Fibroblast of skin of right biceps (primary cell): ENCODE measurements around the gene CYP4X1.
"Not testable (repeated sequence)": the region's sequence is repeated elsewhere in the genome, so short reads cannot be mapped to it uniquely, and the experiment has no call there.

Source experiments
- DNase-seq: peaks from one replicate; pipeline ENCODE4 v3.0.0-alpha.2; 2013

The CYP4X1 gene, protein sequence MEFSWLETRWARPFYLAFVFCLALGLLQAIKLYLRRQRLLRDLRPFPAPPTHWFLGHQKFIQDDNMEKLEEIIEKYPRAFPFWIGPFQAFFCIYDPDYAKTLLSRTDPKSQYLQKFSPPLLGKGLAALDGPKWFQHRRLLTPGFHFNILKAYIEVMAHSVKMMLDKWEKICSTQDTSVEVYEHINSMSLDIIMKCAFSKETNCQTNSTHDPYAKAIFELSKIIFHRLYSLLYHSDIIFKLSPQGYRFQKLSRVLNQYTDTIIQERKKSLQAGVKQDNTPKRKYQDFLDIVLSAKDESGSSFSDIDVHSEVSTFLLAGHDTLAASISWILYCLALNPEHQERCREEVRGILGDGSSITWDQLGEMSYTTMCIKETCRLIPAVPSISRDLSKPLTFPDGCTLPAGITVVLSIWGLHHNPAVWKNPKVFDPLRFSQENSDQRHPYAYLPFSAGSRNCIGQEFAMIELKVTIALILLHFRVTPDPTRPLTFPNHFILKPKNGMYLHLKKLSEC

DNA sequence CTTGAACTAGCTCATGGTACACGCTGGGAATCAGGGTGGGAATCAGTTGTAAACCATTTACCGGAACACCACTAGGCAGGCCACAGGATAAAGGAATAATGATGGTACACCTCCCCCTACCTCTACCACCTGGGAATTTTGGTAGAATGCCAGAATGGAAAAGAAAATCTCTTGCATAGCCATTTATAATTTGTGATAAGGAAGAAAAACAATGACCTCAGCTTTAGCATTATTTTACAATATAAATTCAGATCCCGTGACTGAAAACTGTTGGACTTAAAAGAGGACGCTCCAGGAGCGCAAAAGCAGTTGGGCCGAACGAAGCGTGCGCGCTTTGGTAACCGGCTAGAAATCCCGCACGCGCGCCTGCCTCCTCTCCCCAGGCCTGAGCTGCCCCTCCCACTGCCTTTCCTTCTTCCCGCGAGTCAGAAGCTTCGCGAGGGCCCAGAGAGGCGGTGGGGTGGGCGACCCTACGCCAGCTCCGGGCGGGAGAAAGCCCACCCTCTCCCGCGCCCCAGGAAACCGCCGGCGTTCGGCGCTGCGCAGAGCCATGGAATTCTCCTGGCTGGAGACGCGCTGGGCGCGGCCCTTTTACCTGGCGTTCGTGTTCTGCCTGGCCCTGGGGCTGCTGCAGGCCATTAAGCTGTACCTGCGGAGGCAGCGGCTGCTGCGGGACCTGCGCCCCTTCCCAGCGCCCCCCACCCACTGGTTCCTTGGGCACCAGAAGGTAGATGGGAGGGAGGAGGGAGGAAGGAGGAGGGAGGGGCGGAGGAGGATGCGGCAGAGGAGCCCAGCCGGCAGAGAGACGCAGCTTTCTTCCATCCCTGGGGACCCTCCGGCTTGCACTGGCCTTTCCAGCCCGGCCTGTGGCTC lies at the start of gene CYP4X1:
Gene CYP4X1, plus strand, starts transcription at position 402 of the 873 bp plus-strand sequence. Its CDS starts 149 bp downstream, at position 551.
- DNase-seq, result no peak

DNA sequence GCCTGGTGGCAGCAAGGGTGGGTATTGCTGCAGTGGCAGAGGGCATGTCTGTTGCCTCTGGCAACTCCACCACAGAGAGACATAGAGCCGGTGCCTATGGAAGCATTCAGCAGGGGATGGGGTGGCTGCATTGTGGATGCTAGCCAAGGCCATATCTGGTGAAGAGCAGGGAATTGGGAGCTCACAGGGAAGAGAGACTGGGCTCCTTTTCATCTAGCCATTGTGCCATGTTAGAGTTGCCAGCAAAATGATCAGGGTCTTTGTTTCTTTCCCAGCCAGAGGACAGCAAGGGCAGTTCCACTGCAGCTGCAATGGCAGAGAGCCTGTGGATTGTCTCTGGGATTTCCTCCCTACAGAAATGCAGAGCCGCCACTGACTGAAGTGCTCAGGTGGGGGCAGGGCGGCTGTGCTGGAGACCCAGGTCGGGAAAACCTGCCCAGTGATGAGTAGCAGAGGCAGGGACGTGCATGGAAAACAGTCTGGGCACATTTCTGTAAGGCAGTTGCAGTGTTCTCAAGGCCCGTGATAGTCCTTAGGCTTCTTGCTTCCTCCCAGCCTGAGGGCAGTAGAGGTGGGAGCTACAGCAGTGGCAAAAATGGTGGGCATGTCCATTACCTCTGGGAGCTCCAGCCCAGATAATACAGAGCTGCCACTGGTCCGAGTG lies 40.2 kb upstream of the CYP4X1 start:
- no peak for DNase-seq

DNA sequence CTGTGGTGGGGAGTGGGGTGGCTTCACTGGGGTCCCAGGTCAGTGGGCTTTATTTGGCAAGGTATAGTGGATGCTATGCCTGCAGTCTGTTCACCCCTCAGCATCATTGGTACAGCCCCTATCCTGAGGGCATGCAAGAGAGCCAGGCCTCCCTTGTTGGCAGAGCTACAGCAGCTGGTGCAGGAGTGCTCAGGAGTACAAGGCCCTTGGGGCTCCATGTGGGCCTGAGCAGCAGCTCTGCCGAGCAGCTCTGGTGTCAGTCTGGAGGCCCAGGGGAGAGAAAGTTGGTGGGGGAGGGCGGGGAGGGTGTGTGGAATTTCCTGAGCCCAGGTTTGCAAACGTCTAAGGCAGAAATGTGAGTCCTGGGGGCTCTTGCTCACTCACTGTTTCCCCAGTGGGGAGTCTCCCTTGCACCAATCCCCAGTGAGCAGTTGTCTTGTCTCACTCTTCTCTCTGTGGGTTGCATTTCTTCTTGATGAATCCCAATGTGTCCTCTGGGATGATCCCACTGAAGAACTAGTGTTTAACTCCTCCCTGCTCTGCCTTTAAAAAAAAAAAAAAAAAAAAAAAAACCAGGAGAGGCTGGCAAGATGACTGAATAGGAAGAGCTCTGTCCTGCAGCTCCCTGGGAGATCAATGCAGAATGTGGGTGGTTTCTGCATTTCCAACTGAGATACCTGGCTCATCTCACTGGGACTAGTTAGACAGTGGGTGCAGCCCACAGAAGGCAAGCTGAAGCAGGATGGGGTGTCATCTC lies 39.5 kb upstream of the CYP4X1 start:
- peak; percentile 12 for DNase-seq

DNA sequence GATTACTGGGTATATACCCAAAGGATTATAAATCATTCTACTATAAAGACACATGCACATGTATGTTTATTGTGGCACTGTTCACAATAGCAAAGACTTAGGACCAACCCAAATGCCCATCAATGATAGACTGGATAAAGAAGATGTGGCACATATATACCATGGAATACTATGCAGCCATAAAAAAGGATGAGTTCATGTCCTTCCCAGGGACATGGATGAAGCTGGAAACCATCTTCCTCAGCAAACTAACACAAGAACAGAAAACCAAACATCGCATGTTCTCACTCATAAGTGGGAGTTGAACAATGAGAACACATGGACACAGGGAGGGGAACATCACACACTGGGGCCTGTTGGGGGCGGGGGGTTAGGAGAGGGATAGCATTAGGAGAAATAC lies 32.9 kb upstream of the CYP4X1 start:
- not testable (repeated sequence) for DNase-seq

DNA sequence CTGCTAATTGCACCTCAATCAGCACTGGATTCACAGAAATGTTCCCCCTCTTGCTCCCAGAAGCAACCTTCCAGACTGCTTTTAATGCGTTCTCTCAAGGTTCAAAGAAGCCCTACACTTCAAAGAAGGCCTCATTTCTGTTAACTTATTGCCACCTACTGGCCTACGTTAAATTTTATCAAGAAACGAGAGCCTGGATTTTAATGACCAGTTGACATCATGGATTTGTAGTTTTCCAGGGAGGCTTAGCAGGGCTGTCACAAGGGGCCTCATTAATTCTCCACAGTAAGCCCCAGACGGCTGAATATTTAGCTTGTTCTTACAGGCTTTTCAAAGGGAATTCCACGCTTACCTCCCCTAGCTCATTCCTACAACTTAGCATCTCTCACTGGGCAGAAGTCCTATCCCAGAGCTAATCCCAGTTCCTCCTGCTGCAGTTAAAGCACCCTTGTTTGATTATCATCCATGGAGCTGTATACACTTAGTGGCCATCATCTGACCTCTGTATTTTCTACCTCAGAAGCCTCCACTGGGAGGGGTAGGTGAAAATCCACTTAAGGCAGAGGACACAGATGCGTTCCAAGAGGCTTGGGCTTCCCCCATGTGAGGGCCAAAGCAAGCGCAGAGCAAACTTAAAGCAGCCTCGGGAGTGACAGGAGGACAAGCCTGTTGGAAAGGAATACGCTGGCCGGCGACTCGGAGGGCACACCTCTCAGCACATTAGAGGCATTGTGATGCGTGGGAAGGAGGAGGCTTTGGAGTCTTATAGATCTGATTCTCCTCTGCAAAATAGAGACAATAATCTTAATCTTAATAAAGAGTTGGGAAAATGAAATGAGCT lies 32.2 kb upstream of the CYP4X1 start:
- no peak for DNase-seq

DNA sequence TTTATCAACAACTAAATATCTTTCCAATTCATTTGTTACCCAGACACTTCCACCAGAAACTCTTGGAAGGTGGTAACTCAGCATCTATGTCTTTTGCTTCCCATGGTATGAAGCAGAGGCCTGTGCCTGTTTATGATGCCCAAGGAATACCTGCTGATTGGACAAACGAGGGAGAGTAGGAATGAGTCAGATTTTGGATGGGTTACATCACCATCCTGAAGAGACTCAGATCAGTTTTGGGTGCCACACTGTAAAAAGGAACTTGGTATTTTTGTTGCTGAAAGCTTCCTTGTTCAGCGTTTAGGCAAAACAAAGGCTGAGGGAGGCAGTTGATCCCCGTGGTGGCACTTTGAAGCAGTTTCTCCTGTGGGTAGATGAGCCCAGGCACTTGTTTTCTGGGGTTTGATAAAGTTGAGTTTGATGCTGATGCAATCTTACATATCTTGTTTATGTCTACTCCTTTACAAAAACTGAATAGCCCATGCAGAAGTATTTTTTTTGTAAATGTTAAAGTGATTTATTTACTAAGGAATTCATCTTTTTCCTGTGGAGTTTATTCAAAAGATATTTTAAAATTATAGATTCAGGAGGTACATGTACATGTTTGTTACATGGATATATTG lies 26.7 kb upstream of the CYP4X1 start:
- DNase-seq, result no peak

DNA sequence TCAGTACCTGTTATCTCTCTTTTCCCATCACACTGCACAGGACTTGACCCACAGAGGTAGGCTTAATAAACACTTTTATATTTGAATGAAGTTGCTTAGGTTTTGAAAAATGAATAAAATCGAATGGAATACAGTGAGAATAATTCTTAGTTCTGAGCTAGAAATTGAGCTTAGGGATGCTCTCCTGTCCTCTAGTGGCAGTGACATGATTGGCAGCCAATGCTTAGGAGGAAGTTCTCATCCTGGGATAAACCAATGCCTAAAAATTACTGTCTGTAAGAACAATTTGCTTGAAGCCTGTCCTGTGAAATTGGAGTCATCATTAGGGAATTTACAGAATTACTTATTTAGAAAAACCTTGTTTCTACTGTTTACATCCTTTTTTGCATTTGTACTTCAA lies 21.3 kb upstream of the CYP4X1 start:
- DNase-seq, result no peak

DNA sequence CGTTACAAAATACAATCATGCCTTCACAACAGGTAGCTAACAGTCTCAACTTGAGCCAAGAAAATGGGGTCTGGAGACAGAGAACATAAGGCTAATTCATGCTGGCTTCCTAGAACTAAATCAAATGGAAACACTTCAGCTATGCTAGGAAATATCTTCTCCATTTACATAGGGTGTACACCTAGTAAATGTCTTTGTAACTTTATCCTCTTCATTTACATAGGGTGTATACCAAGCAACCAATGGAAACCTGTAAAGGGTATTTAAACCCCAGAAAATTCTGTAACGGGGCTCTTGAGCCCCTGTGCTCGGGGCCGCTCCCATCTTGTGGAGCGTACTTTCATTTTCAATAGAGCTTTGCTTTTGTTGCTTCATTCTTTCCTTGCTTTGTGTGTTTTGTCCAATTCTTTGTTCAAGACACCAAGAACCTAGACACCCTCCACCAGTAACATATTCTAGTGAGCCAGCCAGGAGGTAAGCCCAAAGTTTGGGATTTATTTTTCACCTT lies 19.5 kb upstream of the CYP4X1 start:
- DNase-seq, result no peak

DNA sequence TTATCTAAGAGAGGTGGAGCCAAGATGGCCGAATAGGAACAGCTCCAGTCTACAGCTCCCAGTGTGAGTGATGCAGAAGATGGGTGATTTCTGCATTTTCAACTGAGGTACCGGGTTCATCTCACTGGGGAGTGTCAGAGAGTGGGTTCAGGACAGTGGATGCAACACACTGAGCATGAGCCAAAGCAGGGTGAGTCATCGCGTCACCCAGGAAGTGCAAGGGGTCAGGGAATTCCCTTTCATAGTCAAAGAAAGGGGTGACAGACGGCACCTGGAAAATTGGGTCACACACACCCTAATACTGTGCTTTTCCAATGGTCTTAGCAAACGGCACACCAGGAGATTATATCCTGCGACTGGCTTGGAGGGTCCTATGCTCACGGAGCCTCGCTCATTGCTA lies 17.0 kb upstream of the CYP4X1 start:
- DNase-seq, result not testable (repeated sequence)

DNA sequence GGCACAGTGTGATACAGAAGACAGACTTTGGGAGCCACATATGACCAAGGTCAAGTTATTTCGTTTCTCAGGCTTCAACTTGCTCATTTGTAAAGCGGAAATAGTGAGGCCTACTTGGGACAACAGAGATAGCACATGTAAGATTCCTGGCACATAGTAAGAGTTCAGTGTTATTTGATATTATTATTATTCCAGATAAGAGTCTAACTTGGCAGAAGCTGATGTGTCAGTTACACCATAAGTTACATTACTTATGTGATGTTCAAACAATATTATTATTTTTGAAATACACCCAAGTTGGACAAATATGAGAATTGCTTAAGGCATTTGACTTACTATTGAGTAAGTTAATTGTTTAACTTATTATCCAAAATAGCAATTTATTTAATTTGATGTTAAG lies 10.2 kb upstream of the CYP4X1 start:
- DNase-seq, result no peak

DNA sequence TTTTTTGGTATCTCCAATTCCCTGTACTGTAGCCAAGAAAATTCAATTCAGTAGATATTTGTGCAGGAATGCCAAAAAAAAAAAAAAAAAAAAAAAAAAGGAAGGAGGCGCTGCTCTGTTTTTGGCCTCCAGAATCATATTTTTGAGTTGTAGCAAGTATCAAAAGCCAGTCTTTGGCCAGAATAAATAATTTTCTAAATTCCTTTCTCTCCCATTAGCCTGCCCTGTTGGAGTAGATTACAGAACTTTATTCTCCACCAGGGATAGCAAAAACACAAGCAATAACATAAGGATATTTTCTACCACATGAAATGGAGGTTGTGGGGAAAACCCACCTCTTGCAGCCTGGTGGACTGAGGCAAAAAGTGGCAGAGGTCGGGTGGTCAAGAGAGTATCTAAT lies 2.4 kb upstream of the CYP4X1 start:
- no peak for DNase-seq

DNA sequence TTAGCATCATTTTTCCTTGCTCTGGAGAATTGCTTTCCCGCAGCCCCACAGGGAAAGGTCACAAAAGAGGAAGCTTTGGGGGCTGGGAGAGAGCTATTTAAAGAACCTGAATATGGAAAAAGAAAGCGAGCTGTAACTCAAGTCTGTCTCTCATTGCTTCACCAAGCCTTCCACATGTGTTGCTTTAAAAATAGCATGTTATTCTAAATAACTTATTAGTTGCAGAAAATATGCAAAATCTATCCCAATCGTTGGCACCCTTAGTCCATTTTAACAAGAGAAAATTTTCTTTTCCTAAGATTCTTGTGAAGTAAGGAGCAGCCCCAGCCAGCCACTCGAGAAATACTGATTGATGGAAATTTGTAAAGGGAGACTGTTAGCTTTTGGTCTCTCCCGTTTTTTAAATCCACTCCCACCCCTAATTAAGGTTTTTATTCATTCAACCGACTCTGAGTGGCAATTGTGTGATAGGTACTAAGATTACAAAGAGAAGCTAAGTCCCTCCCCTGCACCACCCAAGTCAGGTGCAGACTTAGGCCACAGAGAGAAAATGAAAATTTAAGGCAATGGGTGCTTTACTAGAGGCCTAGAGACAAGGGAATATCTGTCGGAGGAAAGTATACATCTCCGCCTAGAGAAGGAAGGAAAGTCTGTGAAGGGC lies 802 bp downstream of the CYP4X1 start:
- no peak for DNase-seq

DNA sequence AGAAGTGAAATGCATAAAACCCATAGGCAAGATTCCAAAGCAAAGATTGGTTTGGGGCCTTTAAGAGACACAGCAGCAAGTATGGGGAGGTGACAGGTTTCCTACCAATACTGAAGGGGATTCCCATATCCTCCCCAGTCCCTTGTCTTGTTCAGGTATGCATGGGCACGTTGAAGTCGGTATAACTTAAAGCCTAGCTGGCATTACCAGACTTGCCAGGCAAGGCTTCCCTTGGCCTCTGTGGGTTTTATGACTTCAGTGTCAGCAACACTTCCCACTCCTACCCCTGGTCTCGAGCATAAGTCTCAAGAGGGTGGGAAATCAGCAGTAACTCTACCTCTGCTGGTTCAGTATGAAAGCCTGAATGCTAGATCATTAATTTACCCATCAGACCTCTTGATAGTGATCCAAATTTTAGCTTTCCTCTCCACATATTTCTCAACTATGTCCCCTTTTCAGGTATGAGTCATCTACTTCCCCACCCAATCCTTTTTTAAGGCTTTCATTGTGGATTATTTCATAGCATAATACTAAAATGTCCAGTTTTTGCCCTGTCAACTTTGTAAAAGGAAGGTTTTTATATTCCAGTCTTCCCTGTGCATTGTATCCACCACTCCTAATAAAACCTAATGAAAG lies 6.8 kb downstream of the CYP4X1 start:
- no peak for DNase-seq

DNA sequence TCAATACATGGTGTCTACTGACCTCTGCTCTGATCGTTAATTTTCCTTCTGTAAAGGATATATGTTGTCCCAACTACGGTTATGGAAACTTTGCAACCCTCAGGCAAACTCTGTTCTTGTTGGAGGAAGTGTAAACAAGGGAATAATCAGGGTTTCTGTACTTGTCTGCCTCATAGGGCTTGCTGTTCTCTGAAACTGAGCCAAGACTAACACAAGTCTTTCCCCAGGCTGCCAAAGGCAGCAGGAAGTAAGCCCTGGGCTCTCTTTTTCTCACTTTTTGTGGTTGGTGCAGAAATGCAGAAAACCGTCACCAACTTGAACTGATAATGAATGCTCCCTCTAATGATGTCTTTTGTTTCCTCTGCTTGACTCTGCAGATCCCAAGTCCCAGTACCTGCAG lies 7.6 kb downstream of the CYP4X1 start:
- DNase-seq, result peak; percentile 7

DNA sequence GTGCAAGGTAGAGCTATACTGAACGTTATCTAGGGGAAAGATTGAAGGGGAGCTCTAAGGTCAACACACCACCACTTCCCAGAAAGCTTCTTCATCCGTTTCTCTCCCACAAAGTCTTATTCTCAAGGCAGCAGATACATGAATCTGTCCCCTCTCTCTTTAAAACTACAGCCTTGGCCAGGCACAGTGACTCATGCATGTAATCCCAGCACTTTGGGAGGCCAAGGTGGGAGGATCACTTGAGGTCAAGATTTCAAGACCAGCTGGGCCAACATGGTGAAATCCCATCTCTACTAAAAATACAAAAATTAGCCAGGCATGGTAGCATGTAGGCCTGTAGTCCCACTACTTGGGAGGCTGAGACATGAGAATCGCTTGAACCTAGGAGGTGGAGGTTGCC lies 8.1 kb downstream of the CYP4X1 start:
- no peak for DNase-seq

DNA sequence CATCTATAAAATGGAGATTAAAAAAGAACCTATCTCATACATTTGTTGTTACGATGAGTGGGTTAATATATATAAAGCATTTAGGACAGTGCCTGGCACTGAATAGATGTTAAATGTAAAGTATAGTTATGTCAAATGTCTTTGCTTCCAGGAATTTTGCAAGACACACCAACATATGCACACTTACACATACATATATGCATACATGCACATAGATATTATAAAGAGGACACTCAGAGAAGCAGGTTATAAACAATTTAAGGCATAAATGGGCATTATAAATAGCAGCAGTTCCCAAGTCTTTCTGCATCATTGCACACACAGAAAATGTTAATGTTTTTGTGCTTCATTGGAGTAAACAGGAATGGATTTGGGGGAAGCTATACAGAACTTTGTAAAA lies 13.3 kb downstream of the CYP4X1 start:
- no peak for DNase-seq

DNA sequence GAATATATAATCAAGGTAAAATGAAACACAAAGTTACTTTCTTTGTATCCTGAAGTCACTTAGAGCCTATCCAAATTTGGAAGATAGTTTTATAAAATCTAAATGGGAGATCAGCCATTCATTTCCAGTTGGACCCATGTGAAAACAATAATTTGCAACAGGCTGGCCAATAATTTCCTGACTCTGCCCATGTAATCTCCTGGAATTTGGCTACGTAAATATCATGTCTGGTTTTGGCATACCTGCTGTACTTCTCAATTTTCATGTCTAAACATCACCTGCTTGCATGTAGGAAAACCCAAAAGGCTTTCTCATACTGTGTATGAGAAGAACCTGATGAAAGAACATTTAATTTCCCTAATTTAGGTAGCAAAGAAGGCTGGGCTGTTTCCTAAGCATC lies 35.9 kb downstream of the CYP4X1 start:
- DNase-seq, result no peak

DNA sequence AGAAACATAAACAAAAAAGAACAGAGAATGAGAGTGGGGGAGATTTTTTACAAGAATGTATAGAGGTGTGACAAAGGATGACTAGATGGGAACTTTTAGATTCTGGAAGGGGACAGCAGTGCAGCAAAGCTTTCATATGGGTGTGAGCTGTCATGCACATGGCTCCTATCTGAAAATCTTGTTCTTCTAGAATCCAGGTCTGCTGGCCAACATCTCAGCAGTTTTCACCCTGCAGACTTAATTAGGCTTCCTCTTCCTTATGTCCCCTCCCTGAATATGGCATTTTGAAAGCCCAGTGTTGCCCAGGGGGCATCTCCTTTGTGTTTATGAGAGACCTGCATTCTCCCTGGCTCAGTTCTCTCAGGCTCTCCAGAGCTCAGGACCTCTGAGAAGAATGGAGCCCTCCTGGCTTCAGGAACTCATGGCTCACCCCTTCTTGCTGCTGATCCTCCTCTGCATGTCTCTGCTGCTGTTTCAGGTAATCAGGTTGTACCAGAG lies 43.7 kb downstream of the CYP4X1 start, which contains the start of gene CYP4Z1:
Gene CYP4Z1, plus strand, starts transcription at position 135 of the 498 bp plus-strand sequence. Its CDS starts 260 bp downstream, at position 395.
- DNase-seq, result no peak

DNA sequence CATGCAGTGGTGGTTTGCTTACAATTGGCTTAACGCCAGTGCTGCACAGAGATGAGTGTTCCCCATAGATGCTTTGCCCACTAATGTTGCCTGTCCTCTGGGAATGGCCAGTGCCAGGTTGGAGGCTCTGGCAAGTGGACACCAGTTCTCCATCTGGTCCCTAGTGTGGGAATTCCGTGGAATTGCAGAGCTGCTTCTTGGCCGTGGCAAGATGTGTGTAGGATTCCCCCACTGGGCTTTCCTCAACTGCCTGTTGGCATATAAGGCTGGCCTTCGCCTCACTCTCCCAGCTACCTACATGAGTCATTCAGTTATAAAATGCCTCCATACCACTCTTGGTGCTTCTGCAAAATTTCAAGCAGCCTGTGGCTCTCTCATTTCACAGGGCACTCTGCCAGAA lies 45.6 kb downstream of the CYP4X1 start:
- DNase-seq, result not testable (repeated sequence)
